ENCODE data around the gene EMSY.

Gene EMSY

DNA sequence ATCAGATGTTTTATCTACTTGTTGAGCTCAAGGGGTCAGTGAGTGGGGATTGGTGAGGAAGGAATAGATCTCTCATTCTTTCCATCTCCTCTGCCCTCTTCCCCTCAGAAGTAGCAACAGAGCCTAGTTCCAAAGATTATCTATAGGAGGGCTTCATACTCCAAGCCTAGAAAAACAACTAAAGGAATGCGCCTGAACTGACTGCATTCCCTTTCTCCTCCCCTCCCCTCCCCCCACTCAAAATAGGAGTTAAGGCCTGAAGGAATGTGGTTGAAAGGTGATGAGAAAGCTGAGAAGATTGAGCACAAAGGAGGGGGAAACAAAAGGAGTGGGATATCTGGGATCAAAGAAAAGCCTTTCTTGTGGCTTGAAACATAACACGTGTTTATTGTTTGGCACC, 10.5 kb downstream of the EMSY start:
- DNase-seq (ENCODE audit: low spot score), result no peak

- DNase-seq (ENCODE audit: low spot score), result no peak
Measured at GRCh38 chr11:76455931-76456330, 11.1 kb downstream of the EMSY start.

DNA sequence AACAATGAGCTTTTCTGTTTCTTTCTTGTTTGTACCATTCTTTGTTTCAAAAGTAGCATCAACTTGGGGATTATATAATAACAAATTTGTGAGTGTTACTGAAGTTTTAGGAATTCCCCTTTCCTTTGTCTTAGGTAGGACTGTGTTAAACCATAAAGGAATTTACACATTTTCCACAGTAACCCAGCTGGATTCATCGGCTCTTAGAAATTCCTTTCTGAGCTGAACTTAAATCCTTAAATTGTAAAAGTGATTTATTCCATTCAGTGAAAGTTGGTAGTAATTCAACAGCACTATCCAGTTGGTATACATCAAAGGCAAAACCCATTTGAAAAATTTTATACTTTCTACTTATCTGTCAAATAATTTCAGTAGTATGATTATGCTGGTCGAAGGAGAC, 11.8 kb downstream of the EMSY start:
- no peak for DNase-seq (ENCODE audit: low spot score)

GRCh38 chr11:76459299-76459698, 14.5 kb downstream of the EMSY start:
- DNase-seq (ENCODE audit: low spot score), result no peak

- no peak for DNase-seq (ENCODE audit: low spot score)
Measured at GRCh38 chr11:76459846-76460245, 15.0 kb downstream of the EMSY start.

- DNase-seq (ENCODE audit: low spot score), result no peak
Measured at GRCh38 chr11:76462317-76462716, 17.5 kb downstream of the EMSY start.

DNA sequence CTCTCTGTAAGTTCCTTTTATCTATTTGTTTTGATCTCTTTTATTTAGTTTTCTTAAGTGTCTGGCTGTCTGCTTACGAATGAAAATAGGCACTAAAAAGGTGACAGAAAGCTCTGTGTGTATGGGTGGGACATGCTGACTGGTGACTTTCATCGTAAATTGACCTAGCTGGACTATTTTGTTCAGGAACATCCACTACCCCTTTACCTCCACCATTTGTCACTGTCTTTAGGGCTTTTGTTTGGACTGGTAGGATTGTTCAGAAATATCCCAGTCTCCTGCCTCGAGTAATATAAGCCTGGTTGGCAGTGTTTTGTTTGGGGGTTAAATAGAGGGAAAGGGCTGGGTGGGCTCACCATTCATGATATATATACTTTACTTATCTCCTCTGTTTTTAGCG, 20.9 kb downstream of the EMSY start:
- no peak for DNase-seq (ENCODE audit: low spot score)

DNA sequence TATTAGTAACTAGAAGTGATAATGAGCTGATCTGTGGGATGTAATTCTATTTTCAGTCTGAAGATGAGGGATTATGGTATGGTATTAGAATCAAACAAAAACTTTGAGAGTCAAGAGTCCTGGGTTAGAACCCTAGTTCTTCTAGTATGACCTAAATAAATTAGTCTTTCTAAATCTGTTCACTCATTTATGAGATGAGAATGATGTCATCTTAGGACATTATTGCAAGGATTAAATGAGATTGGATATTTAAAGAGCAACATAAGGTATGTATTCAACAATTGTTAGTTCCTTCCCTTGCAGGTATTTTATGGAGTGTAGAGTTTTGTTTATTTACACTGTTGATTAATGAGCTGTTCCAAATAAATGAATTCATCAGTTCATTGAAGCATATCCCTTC, 21.8 kb downstream of the EMSY start:
- DNase-seq (ENCODE audit: low spot score), result no peak

- DNase-seq (ENCODE audit: low spot score), result no peak
Measured at GRCh38 chr11:76469141-76469540, 24.3 kb downstream of the EMSY start.

- DNase-seq (ENCODE audit: low spot score), result no peak
Measured at GRCh38 chr11:76471382-76471781, 26.6 kb downstream of the EMSY start.

DNA sequence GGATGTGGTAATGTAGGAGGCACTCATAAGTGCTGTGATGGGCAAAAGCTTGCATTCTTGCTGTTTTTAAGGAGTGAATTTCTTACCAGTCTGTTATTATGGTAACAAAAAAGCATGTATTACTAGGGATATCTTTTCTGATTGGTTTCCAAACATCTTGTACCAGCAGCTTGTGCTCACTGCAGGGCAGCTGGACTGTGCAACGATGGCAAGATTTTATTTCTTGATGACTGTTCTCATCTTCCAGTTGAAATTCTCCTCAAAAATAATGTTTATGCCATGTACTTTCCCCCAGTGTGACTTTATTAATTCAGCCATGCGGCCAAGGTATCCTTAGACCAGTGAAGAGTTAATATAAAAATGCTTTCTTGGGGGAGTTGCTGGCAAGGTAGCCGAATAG, 35.4 kb downstream of the EMSY start:
- DNase-seq (ENCODE audit: low spot score), result no peak

DNA sequence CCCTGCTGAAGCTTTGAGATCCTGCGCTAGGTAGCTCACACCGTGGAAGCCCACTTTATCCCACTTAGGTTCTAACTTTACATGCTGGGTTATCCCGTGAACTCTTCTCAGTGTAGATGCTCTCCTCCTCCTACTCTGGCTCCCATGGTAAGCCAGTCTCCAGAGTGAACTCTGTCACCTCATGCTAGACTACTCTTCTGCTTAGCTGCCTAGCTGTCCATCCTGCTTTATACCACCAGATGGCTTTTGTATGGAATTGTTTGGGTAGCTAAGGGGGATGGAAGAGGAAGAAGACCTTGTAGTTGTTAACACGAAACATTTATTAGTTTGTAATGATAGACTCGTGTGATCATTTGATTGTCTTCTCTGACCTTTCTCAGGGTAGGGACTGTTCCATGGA, 46.8 kb downstream of the EMSY start:
- no peak for DNase-seq (ENCODE audit: low spot score)

- no peak for DNase-seq (ENCODE audit: low spot score)
Measured at GRCh38 chr11:76493040-76493439, 48.2 kb downstream of the EMSY start.

- no peak for DNase-seq (ENCODE audit: low spot score)
Measured at GRCh38 chr11:76493626-76494539, 49.1 kb downstream of the EMSY start.

DNA sequence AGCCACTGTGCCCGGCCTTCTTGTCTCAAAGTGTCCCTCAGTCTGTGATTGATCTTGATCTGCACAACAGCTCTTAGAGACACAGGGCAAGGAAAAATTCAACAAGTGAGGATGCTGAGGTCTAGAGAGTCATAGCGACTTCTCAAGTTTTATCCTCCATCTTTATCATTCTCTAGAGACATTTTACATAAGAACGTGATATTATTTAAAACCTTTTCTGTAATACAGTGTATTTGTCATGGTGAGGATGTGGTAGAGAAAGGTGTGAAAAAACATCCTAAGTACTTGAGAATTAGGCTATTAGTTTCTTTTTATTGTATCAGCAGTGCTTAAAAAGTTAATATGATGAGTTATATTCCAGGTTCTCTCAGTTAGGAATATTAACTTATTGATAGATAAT, 50.2 kb downstream of the EMSY start:
- DNase-seq (ENCODE audit: low spot score), result no peak

DNA sequence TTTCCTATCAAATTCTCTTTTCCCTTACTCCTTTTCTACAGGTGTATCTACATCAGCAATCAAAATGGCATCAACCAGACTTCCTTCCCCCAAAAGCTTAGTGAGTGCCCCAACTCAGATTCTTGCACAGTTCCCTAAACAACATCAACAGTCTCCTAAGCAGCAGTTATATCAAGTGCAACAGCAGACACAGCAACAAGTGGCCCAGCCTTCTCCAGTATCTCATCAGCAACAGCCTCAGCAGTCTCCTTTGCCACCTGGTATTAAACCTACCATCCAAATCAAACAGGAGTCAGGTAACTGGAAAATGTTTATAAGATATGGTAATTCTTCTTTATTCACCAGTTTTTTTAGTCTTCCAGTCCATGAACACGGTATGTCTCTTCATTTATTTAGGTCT, 51.4 kb downstream of the EMSY start:
- no peak for DNase-seq (ENCODE audit: low spot score)

GRCh38 chr11:76501526-76502202, 56.8 kb downstream of the EMSY start:
- no peak for DNase-seq (ENCODE audit: low spot score)

DNA sequence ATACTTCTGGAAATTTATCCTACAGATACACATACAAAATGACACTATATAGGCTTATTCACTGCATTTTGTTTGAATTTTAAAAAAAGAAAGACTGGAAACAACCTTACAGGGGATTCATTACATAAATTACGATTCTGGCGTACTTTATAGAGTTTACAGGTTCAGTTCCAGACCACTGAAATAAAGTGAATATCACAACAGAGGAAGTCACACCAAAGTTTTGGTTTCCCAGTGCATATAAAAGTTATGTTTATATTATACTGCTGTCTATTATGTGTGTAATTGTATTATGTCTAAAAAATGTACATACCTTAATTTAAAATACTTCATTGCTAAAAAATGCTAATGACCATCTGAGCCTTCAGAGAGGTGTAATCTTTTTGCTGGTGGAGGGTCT, 62.0 kb downstream of the EMSY start:
- no peak for DNase-seq (ENCODE audit: low spot score)

DNA sequence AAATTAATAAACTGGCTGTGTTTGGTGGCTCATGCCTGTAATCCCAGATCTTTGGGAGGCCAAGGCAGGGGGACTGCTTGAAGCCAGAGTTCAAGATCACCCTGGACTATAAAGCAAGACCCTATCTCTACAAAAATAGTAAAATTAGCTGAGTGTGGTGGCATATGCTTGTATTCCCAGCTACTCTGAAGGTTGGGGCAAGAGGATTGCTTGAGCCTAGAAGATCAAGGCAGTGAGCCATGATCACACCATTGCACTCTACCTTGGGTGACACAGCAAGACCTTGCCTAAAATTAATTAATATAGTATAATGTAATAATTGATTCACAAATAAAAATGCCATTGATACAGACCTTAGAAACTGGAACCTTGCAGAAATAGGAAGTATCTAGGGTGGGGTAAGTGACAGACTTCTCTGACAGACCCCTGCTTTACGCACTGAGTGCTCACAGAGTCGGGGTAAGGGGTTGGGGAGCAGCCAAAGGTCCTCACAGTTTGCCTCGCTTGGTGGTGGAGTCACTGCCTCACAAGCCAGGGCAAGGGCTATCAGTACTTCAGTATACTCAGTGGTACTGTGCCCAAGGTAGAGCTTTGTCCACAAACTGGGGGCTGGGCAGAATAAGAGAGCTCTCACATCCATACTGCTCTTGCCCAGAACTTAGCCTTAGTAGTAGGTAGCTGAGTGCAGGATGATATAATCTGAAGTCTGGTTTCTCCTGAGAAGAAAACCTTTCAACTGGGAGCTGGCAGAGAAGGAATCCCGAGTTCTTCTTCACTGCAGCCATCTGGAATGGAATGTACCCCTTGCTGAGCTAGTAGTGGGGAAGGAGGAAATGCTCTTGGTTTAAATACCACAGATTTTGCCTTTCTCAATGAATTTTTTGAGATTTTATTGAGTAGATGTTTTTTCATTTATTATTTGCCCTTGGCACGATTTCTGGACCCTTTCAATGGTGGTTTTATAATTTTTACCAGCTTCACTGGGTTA, 65.5 kb downstream of the EMSY start:
- peak; percentile 37 for DNase-seq (ENCODE audit: low spot score)

- DNase-seq (ENCODE audit: low spot score), result peak; percentile 11
Measured at GRCh38 chr11:76512851-76513653, 68.2 kb downstream of the EMSY start.

DNA sequence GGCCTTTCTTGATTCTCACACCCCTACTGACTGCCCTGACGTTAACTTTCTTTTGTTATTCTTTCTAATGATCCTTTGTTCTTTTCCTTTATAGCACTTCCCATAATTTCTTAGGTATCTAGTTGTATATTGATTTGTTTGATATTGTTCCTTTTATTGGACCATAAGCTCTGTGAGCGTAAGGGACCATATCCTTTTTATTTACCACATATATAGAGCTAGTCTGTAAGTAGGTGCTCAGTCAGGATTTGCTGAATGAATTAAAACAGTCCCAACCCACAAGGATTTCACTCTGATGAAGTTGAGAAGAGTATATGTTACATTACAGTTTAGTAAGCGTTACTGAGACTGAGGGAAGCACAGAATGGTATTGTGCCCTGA, 68.8 kb downstream of the EMSY start:
- no peak for DNase-seq (ENCODE audit: low spot score)

GRCh38 chr11:76515494-76515893, 70.7 kb downstream of the EMSY start:
- DNase-seq (ENCODE audit: low spot score), result no peak

All from AG08395 (cell line).